ENCODE measurements around the gene FAM89B. TPM values are rescaled to one million over a fixed set of nuclear protein-coding genes. Genes with fewer than 3 reads are reported as not detected.

The FAM89B gene
- total RNA-seq, 6 donors from 2014 or later: 27.9 to 65.8 (median 45.3) TPM

- no peaks in the 10 kb centered on the region for H3K9me3 ChIP-seq
- peaks cover 24 to 44% (median 29%) of the 10 kb centered on the region in 4 donors for H3K4me1 ChIP-seq
- ATAC-seq (ENCODE audit: low FRiP score in 2 of 2): no peak
- TF ChIP-seq POLR2AphosphoS5 (IDR thresholded peaks at IDR 0.05) (no peak), EP300 (IDR thresholded peaks at IDR 0.05) (no peak), POLR2A (IDR thresholded peaks at IDR 0.05) (no peak), CTCF (IDR thresholded peaks at IDR 0.05) (no peak)
- peaks cover 21 to 59% (median 45%) of the 10 kb centered on the region in 4 donors for H3K36me3 ChIP-seq
- peak overlapping the region in 1 of 4 donors; percentile 95 for H3K27ac ChIP-seq
- H3K4me3 ChIP-seq: peak overlapping the region in 1 of 4 donors; percentile 99
- WGBS, 2 donors: 88 to 94% methylated on average over 8 to 17 of the region's 17 CpGs
- no peaks in the 10 kb centered on the region for H3K27me3 ChIP-seq
- no peak for DNase-seq
These were observed 45.0 kb downstream of the FAM89B start for GRCh38 chr11:65617136-65617850.

DNA sequence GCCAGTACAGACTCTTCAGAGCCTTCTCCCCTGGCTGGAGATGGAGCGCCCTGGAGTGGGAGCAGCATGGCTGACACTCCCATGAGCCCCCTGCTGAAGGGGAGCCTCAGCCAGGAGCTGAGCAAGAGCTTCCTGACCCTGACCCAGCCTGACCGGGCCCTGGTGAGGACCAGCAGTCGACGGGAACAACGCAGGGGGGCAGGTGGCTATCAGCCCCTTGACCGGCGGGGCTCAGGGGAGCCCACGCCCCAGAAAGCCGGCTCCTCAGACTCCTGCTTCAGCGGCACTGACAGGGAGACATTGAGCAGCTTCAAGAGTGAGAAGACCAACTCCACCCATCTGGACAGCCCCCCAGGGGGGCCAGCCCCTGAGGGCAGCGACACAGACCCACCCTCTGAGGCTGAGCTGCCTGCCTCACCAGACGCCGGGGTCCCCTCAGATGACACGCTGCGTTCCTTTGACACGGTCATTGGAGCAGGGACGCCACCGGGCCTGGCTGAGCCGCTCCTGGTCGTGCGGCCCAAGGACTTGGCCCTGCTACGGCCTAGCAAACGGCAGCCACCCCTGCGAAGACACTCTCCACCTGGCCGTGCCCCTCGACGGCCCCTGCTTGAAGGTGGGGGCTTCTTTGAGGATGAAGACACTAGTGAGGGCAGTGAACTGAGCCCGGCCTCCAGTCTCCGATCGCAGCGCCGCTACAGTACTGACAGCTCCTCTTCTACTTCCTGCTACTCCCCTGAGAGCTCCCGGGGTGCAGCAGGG, 45.8 kb downstream of the FAM89B start:
- H3K27me3 ChIP-seq: no peaks in the 10 kb centered on the region
- TF ChIP-seq POLR2A (IDR thresholded peaks at IDR 0.05) (no peak), EP300 (IDR thresholded peaks at IDR 0.05) (no peak), POLR2AphosphoS5 (IDR thresholded peaks at IDR 0.05) (no peak), CTCF (IDR thresholded peaks at IDR 0.05) (no peak)
- H3K9me3 ChIP-seq: no peaks in the 10 kb centered on the region
- ATAC-seq (ENCODE audit: low FRiP score in 2 of 2) (no peak), DNase-seq (peak in 1 of 2 donors; percentile 79)
- 94 to 100% methylated on average over 1 to 28 of the region's 33 CpGs for WGBS, 2 donors
- no peak overlapping the region for H3K27ac ChIP-seq
- peaks cover 15 to 35% (median 20%) of the 10 kb centered on the region in 4 donors for H3K4me1 ChIP-seq
- peaks cover 21 to 59% (median 48%) of the 10 kb centered on the region in 4 donors for H3K36me3 ChIP-seq
- no peak overlapping the region for H3K4me3 ChIP-seq

GRCh38 chr11:65618763-65619162, 46.4 kb downstream of the FAM89B start:
- peak in 1 of 2 donors; percentile 70 for DNase-seq

DNA sequence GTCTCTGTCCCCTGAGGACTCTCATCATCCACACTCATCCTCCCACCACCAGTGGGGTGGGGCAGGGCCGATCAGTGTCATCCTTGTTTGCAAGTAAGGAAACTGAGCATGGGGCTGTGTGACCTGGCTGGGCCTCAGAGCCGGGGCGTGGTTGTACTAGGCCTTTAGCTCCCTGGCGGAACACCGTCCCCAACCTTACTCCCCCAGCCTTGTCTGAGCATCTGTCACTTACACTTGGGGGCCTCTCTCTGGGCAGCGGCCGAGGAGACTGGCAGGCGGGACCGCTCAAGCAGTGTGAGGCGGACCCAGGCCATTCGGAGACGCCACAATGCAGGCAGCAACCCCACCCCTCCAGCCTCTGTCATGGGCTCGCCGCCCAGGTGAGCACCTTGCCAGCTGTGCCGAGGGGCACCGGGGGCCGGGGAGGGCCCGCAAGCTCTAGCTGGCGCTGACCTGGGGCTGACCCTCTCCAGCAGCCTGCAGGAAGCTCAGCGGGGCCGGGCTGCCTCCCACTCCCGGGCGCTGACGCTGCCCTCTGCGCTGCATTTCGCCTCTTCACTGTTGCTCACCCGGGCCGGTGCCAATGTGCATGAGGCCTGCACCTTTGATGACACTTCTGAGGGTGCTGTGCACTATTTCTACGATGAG, 47.1 kb downstream of the FAM89B start:
- Histone ChIP-seq H3K27ac (no peak overlapping the region), H3K4me1 (peaks cover 13 to 29% (median 16%) of the 10 kb centered on the region in 4 donors), H3K36me3 (peaks cover 26 to 71% (median 58%) of the 10 kb centered on the region in 4 donors), H3K27me3 (no peaks in the 10 kb centered on the region), H3K4me3 (no peak overlapping the region), H3K9me3 (no peaks in the 10 kb centered on the region)
- 94 to 95% methylated on average over 11 to 23 of the region's 29 CpGs for WGBS, 2 donors
- TF ChIP-seq EP300 (IDR thresholded peaks at IDR 0.05) (no peak), POLR2A (IDR thresholded peaks at IDR 0.05) (no peak), POLR2AphosphoS5 (IDR thresholded peaks at IDR 0.05) (no peak), CTCF (IDR thresholded peaks at IDR 0.05) (no peak)
- peak in 1 of 2 donors; percentile 85 for DNase-seq
- no peak for ATAC-seq (ENCODE audit: low FRiP score in 2 of 2)

More at GRCh38 chr11:65618763-65619162, 46.4 kb downstream of the FAM89B start:
- Histone ChIP-seq H3K4me1 (peaks cover 13 to 29% (median 16%) of the 10 kb centered on the region in 4 donors), H3K27me3 (no peaks in the 10 kb centered on the region), H3K27ac (no peak overlapping the region), H3K36me3 (peaks cover 21 to 65% (median 51%) of the 10 kb centered on the region in 4 donors), H3K4me3 (no peak overlapping the region), H3K9me3 (no peaks in the 10 kb centered on the region)
- ATAC-seq (ENCODE audit: low FRiP score in 2 of 2): no peak
- no peak for TF ChIP-seq EP300 (IDR thresholded peaks at IDR 0.05)
- TF ChIP-seq POLR2A (IDR thresholded peaks at IDR 0.05): no peak
- no peak for TF ChIP-seq POLR2AphosphoS5 (IDR thresholded peaks at IDR 0.05)
- TF ChIP-seq CTCF (IDR thresholded peaks at IDR 0.05): no peak
- 90 to 92% methylated on average over 7 to 13 of the region's 14 CpGs for WGBS, 2 donors
